KBM-7 (cell line): ENCODE results near the gene RACK1.
"Not testable (repeated sequence)": the region's sequence is repeated elsewhere in the genome, so short reads cannot be mapped to it uniquely, and the experiment has no call there.

Experiments
- DNase-seq: peaks from one replicate; pipeline ENCODE4 v3.0.0-alpha.2; 2015
- in situ Hi-C: fragments of 300-500 bp; cut with MboI; formaldehyde crosslinking; loops from 2 replicates; pipeline ENCODE4 v1.14.3; 2020; ENCODE audit warnings: low sequenced_read_pairs, low pct_unique_long_range_greater_than_20kb, mixed read lengths

Gene RACK1

DNA sequence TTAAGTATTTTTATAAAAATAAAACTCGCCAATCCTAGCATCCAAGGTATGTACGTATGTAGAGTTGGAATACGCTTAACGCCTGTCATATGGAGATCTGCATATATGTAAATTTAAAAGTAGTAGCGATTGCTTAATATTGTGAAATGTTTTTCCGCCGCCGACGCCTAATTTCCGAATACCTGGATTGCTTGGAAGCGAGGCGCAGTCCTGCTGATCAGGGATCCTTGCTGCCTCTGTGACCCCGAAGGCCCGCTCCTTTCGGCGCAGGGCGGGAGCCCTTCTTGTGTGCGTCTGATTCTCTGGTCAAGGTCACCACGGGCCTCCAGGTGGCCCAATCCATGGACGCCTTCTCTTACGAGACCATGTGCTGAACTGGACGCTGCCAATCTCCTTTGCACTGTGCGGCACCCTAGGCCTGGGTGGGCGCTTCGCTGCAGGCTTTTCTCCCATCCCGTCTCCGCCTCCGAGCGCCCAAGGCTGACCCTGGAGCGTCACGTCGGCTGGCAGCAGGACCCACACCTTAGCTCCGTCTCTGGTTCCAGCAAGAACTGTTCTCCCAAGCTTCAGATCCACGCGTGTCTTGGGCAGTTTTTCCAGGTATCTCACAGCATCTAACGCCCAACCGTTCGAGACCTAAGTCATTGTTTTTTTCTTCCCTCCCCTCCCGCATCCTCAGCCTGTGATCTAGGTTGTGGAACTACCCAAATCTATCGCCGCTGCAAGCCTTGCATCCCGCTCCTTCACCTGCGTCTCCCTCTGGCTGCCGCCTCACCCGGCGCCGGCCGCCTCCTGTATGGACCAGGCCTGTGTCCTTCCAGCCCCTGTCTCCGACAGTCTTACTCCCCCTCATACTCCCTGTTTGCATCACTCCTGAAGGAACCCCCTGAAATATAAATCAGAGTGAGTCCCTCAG, 24.2 kb downstream of the RACK1 start:
- in situ Hi-C loops: no loop called here
- no peak for DNase-seq

DNA sequence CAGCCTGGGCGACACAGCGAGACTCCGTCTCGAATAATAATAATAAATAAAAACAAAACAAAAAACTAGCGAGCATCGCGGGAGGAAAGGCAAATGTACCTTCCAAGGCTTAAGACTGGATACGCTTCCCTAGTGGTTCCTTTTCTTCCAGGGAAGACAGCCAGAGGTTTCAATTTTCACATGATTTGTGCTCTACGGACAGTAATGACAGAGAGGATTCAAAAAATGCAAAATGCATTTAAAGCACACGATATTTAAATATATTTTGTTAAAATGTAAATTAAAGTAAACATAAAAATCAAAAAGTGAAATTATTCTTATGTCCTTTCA, 24.9 kb downstream of the RACK1 start:
- DNase-seq: no peak
- in situ Hi-C loops: no loop called here

DNA sequence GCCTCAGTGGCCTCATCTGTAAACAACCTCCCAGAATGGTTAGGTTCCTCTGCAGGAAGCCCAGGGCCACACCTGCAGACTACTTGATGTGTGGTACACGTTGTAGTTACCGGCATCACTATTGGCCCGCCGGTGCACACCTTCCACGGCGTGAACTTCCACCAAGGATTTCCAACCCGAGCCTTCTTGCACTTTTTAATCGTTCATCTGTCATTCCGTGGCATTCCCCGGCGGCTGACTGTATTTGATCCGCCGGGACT, 26.0 kb downstream of the RACK1 start:
- in situ Hi-C loops: no loop called here
- DNase-seq: no peak

DNA sequence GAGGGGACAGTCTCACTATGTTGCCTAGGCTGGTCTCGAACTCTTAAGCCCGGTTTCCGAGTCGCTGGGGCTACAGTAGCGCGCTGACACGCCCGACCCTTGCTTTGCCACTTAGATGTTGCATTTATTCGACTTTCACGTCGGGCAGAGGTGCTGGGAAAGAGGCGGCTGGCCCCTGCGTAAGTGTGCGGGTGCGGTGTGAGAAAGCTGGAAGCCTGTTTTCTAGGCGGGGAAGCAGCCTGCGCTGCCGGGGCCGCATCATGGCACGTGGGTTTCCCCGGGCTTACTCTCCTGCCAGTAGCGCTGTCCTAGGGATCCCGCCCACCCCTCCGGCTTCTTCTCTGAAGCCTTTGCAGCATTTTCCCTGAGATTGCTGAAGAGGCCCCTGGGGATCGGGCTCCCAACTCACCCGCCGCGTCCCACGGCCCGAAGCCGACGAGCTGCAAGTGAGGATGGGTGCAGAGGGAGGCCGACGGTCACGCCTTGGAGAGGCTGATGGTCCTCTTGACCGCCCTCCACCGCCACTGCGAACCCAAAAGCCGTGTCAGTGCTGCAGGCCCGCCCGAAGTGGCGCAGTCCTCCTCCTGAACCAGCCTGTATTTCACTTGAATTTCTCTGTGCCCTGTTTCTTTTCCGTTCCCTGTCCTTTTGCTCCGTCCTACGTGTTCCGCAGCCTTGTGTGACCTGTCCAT, 26.4 kb downstream of the RACK1 start:
- DNase-seq: peak; percentile 80
- in situ Hi-C loops: no loop called here

DNA sequence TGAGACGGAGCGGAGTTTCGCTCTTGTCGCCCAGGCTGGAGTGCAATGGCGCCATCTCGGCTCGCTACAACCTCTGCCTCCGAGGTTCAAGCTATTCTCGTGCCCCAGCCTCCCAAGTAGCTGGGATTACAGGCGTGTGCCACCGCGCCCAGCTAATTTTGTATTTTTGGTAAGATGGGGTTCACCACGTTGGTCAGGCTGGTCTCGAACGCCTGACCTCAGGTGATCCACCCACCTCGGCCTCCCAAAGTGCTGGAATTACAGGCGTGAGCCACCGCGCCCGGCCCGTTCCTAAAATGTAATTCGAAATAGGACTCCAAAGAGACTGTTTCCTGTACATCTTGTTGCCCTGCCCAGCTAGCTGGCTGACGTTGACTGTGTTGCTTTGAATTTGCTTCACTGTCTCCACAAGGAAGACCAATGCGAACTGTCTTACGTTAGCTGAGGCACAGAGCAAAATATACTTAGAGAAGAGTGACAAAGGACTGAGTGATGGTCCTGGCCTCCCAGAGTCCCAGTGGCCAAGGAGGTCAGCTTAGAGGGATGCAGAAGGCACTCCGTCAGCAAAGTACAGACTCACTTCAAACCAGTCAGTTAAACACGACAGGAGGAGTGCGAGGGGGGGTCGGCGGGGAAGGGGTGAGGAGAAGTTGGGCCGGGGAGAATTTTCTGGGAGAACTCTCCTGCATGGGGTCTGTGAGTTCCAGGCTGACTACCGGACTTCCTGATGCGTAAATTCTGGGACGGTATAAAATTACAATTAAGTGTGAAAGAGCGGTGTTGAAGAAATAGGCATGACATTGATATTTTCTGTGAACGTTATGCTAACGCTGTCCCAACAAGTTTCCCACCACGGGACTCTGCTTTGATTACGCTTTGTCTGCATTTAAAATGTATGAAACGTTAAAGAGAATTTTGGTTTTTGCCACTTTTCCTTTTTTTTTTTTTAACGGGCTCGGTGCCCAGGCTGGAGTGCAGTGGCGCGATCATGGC, 27.4 kb downstream of the RACK1 start:
- DNase-seq: peak; percentile 74
- in situ Hi-C loops: no loop called here

DNA sequence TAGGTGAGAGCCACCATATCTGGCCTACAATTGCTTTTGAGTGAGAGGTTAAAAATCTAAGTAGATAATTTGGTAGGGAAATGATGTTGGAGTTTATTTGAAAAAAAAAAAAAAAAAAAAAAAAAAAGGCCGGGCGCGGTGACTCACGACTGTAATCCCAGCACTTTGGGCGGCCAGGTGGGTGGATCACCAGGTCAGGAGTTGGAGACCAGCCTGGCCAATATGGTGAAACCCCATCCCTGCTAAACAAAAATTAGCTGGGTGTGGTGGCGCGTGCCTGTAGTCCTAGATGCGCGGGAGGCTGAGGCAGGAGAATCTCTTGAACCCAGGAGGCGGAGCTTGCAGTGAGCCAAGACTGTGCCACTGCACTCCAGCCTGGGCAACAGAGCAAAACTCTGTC, 29.5 kb downstream of the RACK1 start:
- DNase-seq, in situ Hi-C loops: not testable (repeated sequence)

DNA sequence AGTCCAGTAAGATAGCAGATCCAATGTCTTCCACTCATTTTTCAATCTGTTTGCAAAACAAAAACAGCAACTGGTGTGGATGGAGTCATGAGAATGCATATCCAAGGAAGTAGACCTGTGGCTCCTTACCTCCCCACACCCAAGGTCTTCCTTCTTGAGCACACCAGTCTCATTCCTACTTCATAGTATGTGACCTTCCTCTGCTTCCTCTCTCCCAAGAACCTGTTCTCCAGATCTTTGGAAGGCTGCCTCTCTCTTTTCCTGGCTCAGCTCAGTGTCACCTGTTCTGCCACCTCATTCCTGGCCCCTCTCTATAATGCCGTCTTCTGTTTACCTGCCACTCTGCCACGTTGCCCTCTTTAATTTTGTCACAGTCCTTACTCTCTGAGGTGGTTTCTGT, 30.8 kb downstream of the RACK1 start:
- in situ Hi-C loops: no loop called here
- no peak for DNase-seq

DNA sequence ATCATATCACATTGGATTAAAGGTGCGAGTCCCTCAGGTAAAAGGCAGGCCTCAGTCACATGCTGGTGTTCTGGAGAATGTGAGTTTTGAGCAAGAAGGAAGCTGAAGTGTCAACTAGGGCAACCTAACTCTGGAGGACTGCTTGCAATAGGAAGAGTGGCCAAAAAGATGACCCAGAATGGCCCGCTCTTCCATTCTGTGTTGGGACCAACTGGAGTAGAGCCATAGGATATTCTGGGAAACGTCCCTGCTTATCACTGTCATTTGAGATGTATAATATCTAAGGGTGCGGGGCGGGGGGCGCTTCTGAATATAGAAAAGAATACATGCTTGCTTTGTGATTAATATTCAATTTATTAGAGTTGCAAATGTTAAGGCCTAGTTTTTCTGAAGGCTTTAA, 31.6 kb downstream of the RACK1 start:
- in situ Hi-C loops: no loop called here
- DNase-seq: no peak

DNA sequence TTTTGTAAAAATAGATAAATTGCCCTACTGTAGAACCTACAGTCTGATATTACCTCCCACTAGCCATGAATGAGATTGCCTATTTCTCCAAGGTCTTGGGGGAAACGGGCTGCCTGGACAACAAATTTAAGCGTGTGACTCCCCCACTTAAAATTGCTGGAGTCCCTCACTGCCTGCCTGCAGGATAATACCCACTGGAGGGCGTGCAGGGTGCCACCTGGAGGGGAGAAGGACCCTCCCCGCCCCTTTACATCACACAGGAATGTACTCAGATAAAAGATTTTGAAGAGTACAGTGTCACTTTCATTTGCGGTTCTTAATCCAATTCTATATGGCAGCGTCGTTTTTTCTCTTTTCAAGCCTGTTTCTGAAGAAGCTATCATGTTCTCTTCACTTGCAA, 32.5 kb downstream of the RACK1 start:
- in situ Hi-C loops: no loop called here
- no peak for DNase-seq

DNA sequence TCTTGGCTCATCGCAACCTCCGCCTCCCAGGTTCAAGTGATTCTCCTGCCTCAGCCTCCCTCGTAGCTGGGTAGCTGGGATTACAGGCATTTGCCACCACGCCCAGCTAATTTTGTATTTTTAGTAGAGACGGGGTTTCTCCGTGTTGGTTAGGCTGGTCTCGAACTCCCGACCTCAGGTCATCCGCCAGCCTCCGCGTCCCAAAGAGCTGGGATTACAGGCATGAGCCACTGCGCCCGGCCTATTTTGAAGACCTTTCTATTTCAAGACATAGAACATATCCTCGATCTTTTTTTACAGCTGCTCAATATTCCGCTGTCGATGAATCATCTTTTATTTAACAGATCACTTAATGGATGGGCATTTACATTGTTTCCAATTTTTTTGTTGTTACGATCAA, 33.0 kb downstream of the RACK1 start:
- DNase-seq, in situ Hi-C loops: not testable (repeated sequence)

DNA sequence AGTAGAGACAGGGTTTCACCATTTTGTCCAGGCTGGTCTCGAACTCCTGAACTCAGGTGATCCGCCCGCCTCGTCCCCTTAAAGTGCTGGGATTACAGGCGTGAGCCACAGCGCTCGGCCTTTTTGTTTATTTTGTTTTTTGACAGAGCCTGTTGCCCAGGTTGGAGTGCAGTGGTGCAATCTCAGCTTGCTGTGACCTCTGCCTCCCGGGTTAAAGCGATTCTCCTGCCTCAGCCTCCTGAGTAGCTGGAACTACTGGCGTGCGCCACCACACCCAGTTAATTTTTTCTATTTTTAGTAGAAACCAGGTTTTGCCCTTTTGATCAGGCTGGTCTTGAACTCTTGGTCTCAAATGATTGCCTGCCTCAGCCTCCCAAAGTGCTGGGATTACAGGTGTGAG, 33.6 kb downstream of the RACK1 start:
- in situ Hi-C loops, DNase-seq: not testable (repeated sequence)

DNA sequence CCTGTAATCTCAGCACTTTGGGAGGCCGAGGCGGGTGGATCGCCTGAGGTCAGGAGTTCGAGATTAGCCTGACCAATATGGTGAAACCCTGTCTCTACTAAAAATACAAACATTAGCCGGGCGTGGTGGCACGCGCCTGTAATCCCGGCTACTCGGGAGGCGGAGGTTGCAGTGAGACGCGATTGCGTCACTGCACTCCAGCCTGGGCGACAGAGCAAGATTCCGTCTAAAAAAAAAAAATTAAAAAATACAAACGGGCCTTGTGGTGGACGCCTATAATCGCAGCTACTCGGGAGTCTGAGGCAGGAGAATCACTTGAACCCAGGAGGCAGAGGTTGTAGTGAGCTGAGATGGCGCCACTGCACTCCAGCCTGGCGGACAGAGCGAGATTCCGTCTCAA, 34.7 kb downstream of the RACK1 start:
- in situ Hi-C loops, DNase-seq: not testable (repeated sequence)

DNA sequence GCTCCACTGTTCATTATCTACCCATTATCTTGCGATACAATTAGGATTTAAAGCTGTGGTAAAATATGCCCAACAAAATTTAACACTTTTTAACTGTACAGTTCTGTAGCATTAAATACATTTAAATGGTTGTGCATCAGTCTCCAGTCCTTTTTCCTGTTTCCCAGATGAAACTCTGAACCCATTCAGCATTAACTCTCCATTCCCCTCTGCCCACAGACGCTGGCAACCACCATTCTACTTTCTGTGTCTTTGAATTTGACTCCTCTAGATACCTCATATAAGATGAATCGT, 35.8 kb downstream of the RACK1 start:
- no peak for DNase-seq
- in situ Hi-C loops: no loop called here

DNA sequence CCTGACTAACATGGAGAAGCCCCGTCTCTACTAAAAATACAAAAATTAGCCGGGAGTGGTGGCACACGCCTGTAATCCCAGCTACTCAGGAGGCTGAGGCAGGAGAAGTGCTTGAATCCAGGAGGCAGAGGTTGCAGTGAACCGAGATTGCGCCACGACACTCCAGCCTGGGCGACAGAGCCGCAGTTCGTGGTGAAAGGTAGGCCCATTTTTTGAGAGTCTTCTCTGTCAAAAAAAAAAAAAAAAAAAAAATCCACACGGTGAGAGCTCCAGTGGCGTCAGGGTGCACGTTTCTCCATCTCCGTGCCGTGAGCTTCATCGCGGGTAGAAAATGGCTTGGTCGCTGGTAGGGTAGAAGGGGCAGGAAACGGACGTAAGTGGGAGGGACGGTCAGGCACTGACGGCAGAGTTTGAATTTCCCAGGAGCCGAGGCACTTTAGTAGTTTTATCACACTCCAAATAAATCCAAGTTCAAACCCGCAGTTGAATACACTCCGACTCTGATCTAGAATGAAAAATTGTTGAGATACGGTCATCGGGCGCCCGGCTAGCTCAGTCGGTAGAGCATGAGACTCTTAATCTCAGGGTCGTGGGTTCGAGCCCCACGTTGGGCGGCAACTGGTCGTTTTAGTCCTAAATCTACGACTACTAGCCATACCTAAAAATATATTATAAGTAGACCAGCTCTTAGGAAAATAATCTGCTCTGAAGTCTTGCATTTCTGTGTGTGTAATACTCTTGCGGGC, 36.3 kb downstream of the RACK1 start:
- in situ Hi-C loops: no loop called here

DNA sequence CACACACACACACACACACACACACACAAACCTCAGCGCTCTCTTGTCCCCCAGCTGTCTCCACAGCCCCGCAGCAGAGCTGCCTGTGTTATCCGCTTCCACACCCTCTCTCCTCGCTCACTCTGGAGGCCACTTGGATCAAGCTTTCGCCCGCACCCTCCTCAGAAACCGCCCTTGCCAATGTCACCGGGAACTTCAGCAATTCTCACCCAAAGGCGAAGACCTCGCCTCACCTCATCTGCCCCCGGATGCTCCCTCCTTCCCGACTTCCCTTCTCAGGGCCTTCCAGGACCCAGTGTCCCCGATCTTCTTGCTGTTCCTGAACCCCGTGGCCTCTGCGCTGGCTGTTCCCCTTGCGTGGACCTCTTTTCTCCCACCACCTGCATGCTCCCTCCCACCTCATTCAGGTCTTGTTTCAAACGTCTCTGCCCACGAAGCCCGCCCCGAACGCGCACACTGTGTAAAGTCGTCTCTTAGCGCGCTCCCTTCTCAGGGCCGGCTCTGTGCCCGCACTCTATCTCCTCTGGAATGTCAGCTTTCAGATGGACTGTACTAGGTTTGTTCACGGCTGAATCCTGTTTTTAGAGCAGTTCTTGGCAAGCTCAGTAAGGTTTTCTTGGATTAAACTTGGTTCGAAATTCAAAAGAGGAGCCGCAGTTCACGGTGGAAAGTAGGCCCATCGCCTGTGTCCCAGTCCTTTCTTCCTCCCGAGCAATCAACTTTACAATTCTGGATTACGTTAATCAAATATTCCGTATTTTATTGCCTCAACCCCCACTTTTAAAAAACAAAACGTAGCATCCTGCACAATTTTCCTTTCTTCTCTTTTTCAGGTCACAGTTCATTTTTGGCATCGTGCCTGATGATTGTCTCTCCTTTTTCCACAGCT, 37.7 kb downstream of the RACK1 start:
- peak; percentile 61 for DNase-seq
- in situ Hi-C loops: no loop called here

More for the DNA sequence above, 36.3 kb downstream of the RACK1 start:
- DNase-seq: peak; percentile 93

DNA sequence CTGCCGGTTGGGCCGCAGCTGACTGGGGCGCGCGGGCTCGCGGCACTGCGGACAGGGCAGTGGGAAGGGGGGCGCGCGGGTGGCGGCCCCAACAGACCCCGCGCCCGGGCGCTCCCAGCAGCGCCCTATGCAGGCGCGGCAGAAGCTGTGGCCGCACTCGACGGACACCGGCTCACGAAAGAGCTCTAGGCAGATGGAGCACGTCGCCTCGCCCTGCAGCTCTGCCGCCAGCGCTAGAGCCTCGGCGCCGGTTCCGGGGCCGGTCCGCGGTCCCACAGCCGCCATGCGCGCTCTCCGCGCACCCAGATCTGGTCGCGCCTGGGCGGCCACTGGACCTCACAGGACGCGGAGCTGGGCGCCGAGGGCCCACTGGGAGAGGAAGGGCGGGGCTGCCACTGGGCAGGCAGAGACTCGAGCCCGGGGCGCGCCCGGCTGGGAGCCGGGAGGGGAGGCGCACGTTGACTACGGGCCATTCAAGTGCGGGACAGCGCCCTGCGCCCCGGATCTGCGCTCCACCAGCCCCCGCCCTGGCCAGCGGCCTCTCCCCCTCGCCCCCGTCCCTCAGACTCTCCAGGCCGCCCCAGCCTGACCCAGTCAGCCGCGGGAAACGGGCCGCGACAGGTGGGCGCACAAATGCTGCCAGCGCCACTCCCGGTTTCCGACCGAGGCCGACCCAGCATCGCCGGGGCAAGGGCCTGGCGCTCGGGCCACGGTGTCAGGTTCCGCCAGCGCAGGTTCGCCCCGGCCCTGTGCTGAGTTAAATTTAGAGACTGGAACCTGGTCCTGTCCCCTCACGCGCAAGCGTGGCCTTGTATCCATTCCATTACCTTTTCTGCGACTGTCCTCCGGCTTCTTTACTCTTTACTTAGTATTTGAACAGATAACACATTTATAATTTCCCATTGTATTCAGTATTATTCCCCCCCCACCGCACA, 38.6 kb downstream of the RACK1 start, which contains the start of gene TRIM7:
TRIM7 (minus strand) TSS at position 371 of the 935 bp plus-strand sequence; CDS start at position 285, 86 bp downstream.
- in situ Hi-C loops: no loop called here
- peak; percentile 48 for DNase-seq

DNA sequence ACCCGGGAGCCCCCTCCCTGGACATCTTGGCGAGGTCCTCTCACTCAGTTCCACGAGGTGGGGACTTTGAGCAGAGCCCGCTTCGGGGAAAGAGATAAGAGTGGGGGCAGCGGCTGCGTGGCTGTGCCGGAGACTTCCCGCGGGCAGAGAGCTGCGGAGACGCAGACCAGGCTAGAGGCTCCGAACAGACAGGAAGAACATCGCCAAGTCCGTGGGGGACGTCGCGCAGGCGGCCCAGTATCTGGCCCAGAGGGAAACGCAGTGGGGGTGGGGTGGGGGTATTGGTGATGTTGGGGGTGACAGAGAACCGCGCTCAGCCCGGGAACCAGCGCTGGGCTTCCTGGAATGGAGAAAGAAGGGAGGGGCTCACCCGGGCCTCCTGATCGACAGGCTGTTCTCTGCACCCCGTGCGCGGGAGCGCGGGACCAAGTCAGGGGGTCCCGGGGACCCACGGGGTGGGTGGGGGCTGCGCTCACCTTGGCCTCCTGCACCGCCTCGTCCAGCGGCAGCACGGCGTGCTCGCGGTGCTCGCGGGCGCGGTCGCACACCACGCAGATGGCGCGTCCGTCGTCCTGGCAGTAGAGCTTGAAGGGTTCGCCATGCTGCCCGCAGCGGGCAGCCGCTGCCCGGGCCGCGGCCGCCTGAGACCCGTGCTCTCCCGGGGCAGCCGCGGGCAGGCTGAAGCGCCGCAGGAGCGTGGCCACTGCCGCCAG, 39.4 kb downstream of the RACK1 start:
- peak; percentile 61 for DNase-seq

More for the DNA sequence above, 39.4 kb downstream of the RACK1 start:
- in situ Hi-C loops: no loop called here
